K562 (cell line): ENCODE data around the gene ADAM15. TPM values are rescaled to one million over a fixed set of nuclear protein-coding genes. Genes with fewer than 3 reads are reported as not detected.

Experiments used
- ATAC-seq: fragments of 200-7000 bp; cut with Tn5 transposase; 3 replicates; pipeline ENCODE4 v1.9.1; 2020; ENCODE audit warnings: moderate library complexity
- BruUV-seq: library from RNA; stranded (reverse); fragments of 400-500 nt; replicated peaks from 2 replicates; lab custom pipeline; 2021; lab: Mats Ljungman, UMichigan
- CTCF ChIA-PET: fragments of 300-600 bp; formaldehyde crosslinking; extraction: SDS; loops from one replicate; lab custom pipeline; 2021; ENCODE audit warnings: low intra/inter-chr PET ratio; lab: Yijun Ruan, JAX
- POLR2A ChIA-PET: fragments of 300-600, 350-650 bp; sonication (Branson Sonifier 250); formaldehyde crosslinking; extraction: SDS; loops from one replicate; lab custom pipeline; 2021; ENCODE audit warnings: antibody characterized with exemption, inconsistent platforms; lab: Yijun Ruan, JAX
- DNase-seq, 4 experiments: peaks; one replicate each; pipeline versions ENCODE4 v3.0.0 to v3.0.0-alpha.2; 2011 to 2018; ENCODE audit warnings: low spot score in 3 of 4, mixed read lengths in 3 of 4; ENCODE audit errors: extremely low read depth in 1 of 4
- FAIRE-seq: peaks from 2 replicates; lab custom pipeline; 2011; peaks lifted over from hg19 to GRCh38; lab: Jason Lieb, UNC
- H2AFZ ChIP-seq: 2 replicates; pipeline ENCODE4 v1.6.0; 2011; ENCODE audit warnings: low read depth, low read length, control low read depth, inconsistent platforms
- H3K27ac ChIP-seq: fragments of 200-600 bp; 3 replicates; pipeline ENCODE4 v1.8.0; 2011; ENCODE audit warnings: low read depth, mild to moderate bottlenecking, control low read depth, inconsistent platforms, low read length, moderate library complexity, mixed read lengths; ENCODE audit errors: extremely low read depth
- H3K27me3 ChIP-seq, 2 experiments: fragments of 300-600 bp in 1 of 2; 2 replicates in 1 of 2; 3 replicates in 1 of 2; pipeline versions ENCODE4 v1.6.0 to v1.8.0; 2011; ENCODE audit warnings: inconsistent platforms in 2 of 2, low read length in 2 of 2, mild to moderate bottlenecking in 1 of 2, mixed read lengths in 1 of 2, moderate library complexity in 1 of 2; ENCODE audit not compliant: control insufficient read depth in 2 of 2, insufficient read depth in 2 of 2
- H3K36me3 ChIP-seq: fragments of 300-600 bp; 3 replicates; pipeline ENCODE4 v1.8.0; 2011; ENCODE audit warnings: mild to moderate bottlenecking, low read length, inconsistent platforms; ENCODE audit not compliant: control insufficient read depth, insufficient read depth
- H3K4me1 ChIP-seq, 2 experiments: fragments of 200-600 bp in 1 of 2; replicated peaks in 1 of 2; 2 replicates in 1 of 2; 3 replicates in 1 of 2; pipeline versions ENCODE4 v1.5.1 to v1.8.0; 2011; ENCODE audit warnings: inconsistent platforms in 2 of 2, low read length in 2 of 2, mild to moderate bottlenecking in 1 of 2, mixed read lengths in 1 of 2, moderate library complexity in 1 of 2; ENCODE audit not compliant: control insufficient read depth in 2 of 2, insufficient read depth in 2 of 2
- H3K4me2 ChIP-seq: 2 replicates; pipeline ENCODE4 v1.6.1; 2011; ENCODE audit warnings: low read length, control low read depth, inconsistent platforms, mixed read lengths; ENCODE audit not compliant: insufficient read depth
- H3K4me3 ChIP-seq: fragments of 200-600 bp; sonication (generic), shearing (Covaris generic); 2 replicates; pipeline ENCODE4 v1.5.1; 2016; ENCODE audit warnings: control low read depth, inconsistent platforms
- H3K79me2 ChIP-seq: fragments of 200-600 bp; 3 replicates; pipeline ENCODE4 v1.8.0; 2011; ENCODE audit warnings: low read length, inconsistent platforms; ENCODE audit not compliant: control insufficient read depth, insufficient read depth
- H3K9ac ChIP-seq, 2 experiments: 2 replicates each; pipeline versions ENCODE4 v1.6.0 to v1.6.1; 2011; ENCODE audit warnings: low read depth in 2 of 2, low read length in 2 of 2, control low read depth in 1 of 2, inconsistent platforms in 1 of 2, mild to moderate bottlenecking in 1 of 2, mixed read lengths in 1 of 2; ENCODE audit not compliant: insufficient read depth in 1 of 2
- H3K9me1 ChIP-seq: one replicate; pipeline ENCODE4 v1.6.0; 2011; ENCODE audit warnings: inconsistent platforms, mild to moderate bottlenecking, low read length, moderate library complexity; ENCODE audit not compliant: control insufficient read depth, insufficient read depth
- H3K9me3 ChIP-seq: replicated peaks from 2 replicates; pipeline ENCODE4 v1.5.1; 2011; ENCODE audit warnings: low read depth, low read length, inconsistent platforms; ENCODE audit not compliant: control insufficient read depth, insufficient read depth
- H4K20me1 ChIP-seq: replicated peaks from 2 replicates; pipeline ENCODE4 v1.6.1; 2011; ENCODE audit warnings: low read length, inconsistent platforms, mixed read lengths; ENCODE audit not compliant: control insufficient read depth, insufficient read depth
- ARHGAP35 ChIP-seq: fragments of 450-650 bp; IDR thresholded peaks from 2 replicates; pipeline ENCODE4 v1.6.1; 2018; ENCODE audit not compliant: partially characterized antibody
- ATF1 ChIP-seq, 2 experiments: fragments of 450-650 bp in 1 of 2; IDR thresholded peaks; 2 replicates each; pipeline ENCODE4 v1.6.1; 2016; ENCODE audit warnings: missing compliant biosample characterization in 1 of 2, missing genetic modification characterization in 1 of 2
- BDP1 ChIP-seq: IDR thresholded peaks from 3 replicates; pipeline ENCODE4 v1.6.1; 2011; ENCODE audit not compliant: insufficient read length, insufficient read depth
- CHD2 ChIP-seq: IDR thresholded peaks from 2 replicates; pipeline ENCODE4 v1.6.1; 2011; ENCODE audit warnings: low read depth, low read length
- EWSR1 ChIP-seq: fragments of 450-650 bp; IDR thresholded peaks from 2 replicates; pipeline ENCODE4 v1.6.1; 2018; ENCODE audit warnings: borderline replicate concordance, mild to moderate bottlenecking, low read depth, moderate library complexity; ENCODE audit not compliant: partially characterized antibody
- HMGXB4 ChIP-seq: sonication (generic); formaldehyde crosslinking; IDR thresholded peaks from 2 replicates; pipeline ENCODE4 v1.8.1; 2023; ENCODE audit warnings: mild to moderate bottlenecking, missing genetic modification reagents
- MECOM ChIP-seq: fragments of 250-450 bp; sonication (Bioruptor Pico); IDR thresholded peaks from 2 replicates; pipeline ENCODE4 v1.8.0; 2022; ENCODE audit warnings: inconsistent platforms
- MEF2A ChIP-seq: IDR thresholded peaks from 2 replicates; pipeline ENCODE4 v1.6.1; 2011; ENCODE audit warnings: low read depth, mild to moderate bottlenecking, low read length, moderate library complexity; ENCODE audit not compliant: control insufficient read depth
- NBN ChIP-seq: fragments of 450-650 bp; IDR thresholded peaks from 2 replicates; pipeline ENCODE4 v1.6.1; 2016; ENCODE audit warnings: low read depth, mild to moderate bottlenecking
- PTTG1 ChIP-seq: fragments of 450-650 bp; IDR thresholded peaks from 2 replicates; pipeline ENCODE4 v1.6.1; 2016; ENCODE audit warnings: low read depth, mild to moderate bottlenecking, missing genetic modification characterization, missing compliant biosample characterization
- SETDB1 ChIP-seq: IDR thresholded peaks from one replicate; pipeline ENCODE4 v1.6.1; 2012; ENCODE audit warnings: low read length, control low read depth, inconsistent platforms
- SMARCA4 ChIP-seq: fragments of 450-650 bp; IDR thresholded peaks from 2 replicates; pipeline ENCODE4 v1.6.1; 2016
- ZHX1 ChIP-seq: fragments of 150-350 bp; conservative IDR thresholded peaks from 2 replicates; pipeline ENCODE4 v1.6.1; 2014; ENCODE audit warnings: low read length
- ZNF354B ChIP-seq: fragments of 250-450 bp; sonication (Bioruptor Pico); IDR thresholded peaks from 2 replicates; pipeline ENCODE4 v1.4.0; 2020
- WGBS: fragments of 100-300 bp; shearing (Covaris generic); methylation state at CpG from one replicate; pipeline ENCODE4 v1.1.6; 2016; ENCODE audit warnings: low coverage, mixed read lengths; ENCODE audit not compliant: insufficient coverage; ENCODE audit errors: missing lambda C conversion rate; 5-methylcytosine and 5-hydroxymethylcytosine counted together
- in situ Hi-C: fragments of 300-500 bp; cut with MboI; formaldehyde crosslinking; loops from 4 replicates; pipeline ENCODE4 v1.15.0; 2018; ENCODE audit warnings: inconsistent platforms, mixed read lengths
- intact Hi-C: fragments of 100-400 bp; cut with micrococcal nuclease; formaldehyde crosslinking; loops from 2 replicates; pipeline ENCODE4 v1.14.2; 2022
- polyA plus RNA-seq, 8 experiments: library from polyadenylated mRNA; depleted of rRNA in 4 of 8; stranded (reverse) in 5 of 8; unstranded in 3 of 8; fragments of >200 nt; fragmentation: Nextera tagmentation in 2 of 8; fragmentation: Illumina TruSeq in 1 of 8; extraction: Ambion mirVana in 2 of 8; extraction: Trizol in 1 of 8; gene quantifications; 2 replicates each; pipeline versions ENCODE4 v1.2.1 to v1.2.3, GENCODE V29; 2011 to 2014; ENCODE audit warnings: inconsistent platforms in 1 of 8, missing spikeins in 1 of 8
- total RNA-seq, 7 experiments: library from RNA; depleted of rRNA in 6 of 7; stranded (reverse); fragments of >200 nt in 6 of 7; fragmentation: Illumina TruSeq in 2 of 7; extraction: Trizol in 2 of 7; gene quantifications; 2 replicates each; pipeline versions ENCODE4 v1.2.1 to v1.2.3, GENCODE V29; 2011 to 2021; ENCODE audit warnings: low replicate concordance in 1 of 7
- TF ChIP-seq, protein P1 (sequence below): fragments of 450-650 bp; IDR thresholded peaks from 2 replicates; pipeline ENCODE4 v1.6.1; 2016; ENCODE audit warnings: borderline replicate concordance

The ADAM15 gene
- total and polyA plus RNA-seq, 9 of the 15 experiments (the other 6 are each of a cell fraction or from before 2014, with no cell fraction given), result 0.69 to 72.3 (median 32.8) TPM

DNA sequence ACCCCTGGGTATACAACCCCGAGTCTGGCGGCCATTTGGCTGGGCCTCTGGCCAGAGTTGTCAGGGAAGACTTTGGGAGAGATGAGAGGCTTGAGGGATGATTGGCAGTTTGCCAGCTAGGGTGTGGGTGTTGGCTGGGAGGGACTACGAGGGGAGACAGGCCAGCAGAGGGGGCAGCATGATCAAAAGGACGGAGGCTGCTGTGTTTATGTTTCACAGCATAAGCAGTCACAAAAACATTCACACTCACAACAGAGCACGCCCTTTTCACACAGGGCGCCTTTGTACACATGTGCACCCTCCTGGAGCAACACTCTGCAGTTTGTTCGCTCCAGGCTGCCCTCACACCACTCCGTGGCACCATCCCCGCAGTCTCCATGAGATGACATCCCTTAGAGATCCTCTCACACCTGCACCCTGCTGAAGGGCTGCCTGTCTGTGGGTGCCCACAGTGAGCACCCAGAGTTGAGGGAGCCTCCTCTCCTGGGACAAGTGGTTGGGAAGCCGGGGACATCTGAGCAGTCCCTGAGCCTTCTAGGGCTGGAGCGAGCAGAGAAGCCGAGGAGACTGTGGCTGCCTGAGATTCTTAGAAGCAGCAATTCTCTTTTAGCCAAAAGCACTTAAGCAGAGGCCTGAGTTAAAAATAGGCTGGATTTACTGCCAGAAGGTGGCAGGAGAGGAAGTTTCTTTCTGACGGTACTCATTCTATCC, 43.0 kb downstream of the ADAM15 start:
- Histone ChIP-seq H2AFZ (peak overlapping the region; percentile 59; the same call in 1 of the 2 replicates), H3K9me1 (peaks cover 5% of the 10 kb centered on the region), H3K79me2 (no peaks in the 10 kb centered on the region), H3K36me3 (no peaks in the 10 kb centered on the region), H3K9me3 (no peaks in the 10 kb centered on the region), H3K4me1 (peaks cover 12 to 22% of the 10 kb centered on the region in 2 experiments; a peak in 4 of 5 replicates), H4K20me1 (no peaks in the 10 kb centered on the region), H3K27me3 (peaks cover 0 to 3% of the 10 kb centered on the region in 2 experiments; a peak in 1 of 5 replicates), H3K27ac (no peak overlapping the region), H3K4me3 (no peak overlapping the region), H3K9ac (peak overlapping the region in 1 of 2 experiments; percentile 53; a peak in 2 of 4 replicates), H3K4me2 (no peak overlapping the region)
- ATAC-seq (peak; percentile 76), DNase-seq (peak; percentile 60 to 75 (median 68)), FAIRE-seq (peak; percentile 84)
- no TSS peak for BruUV-seq
- intact Hi-C loops, result loop anchor here (2.0 to 10.0 kb wide), 2 partner anchors 47 to 501 kb away; partner anchors contain the start of gene DPM3
- in situ Hi-C loops, result loop anchor here (5.0 to 10.0 kb wide), 2 partner anchors 73 to 501 kb away; no protein-coding TSS in a partner anchor
- ChIA-PET CTCF (interaction anchor here (0.8 to 4.1 kb wide), 4 partner anchors 68 to 113 kb away, joined by 3 to 59 read pairs (median 4); partner anchors contain the start of genes THBS3 and TRIM46), POLR2A (interaction anchor here (0.6 to 1.3 kb wide), 2 partner anchors 22 to 36 kb away, joined by 3 to 5 read pairs; no protein-coding TSS in a partner anchor)
- WGBS, result 24% methylated on average over 13 of the region's 13 CpGs
- TF ChIP-seq SETDB1 (no peak), ARHGAP35 (no peak), MECOM (CRISPR knock-in tag) (no peak), SMARCA4 (no peak), MEF2A (peak; percentile 78), HMGXB4 (CRISPR knock-in tag) (no peak), PTTG1 (tag) (no peak), ZNF354B (CRISPR knock-in tag) (no peak), CHD2 (no peak), ATF1 (CRISPR knock-in tag; IDR thresholded peaks at IDR 0.05) (no peak), ATF1 (tag; IDR thresholded peaks at IDR 0.05) (0 out of 2 replicates have a peak, but pooled peaks have one; percentile 13), BDP1 (no peak), NBN (no peak), ZHX1 (no peak), EWSR1 (no peak)
- TF ChIP-seq, protein P1, sequence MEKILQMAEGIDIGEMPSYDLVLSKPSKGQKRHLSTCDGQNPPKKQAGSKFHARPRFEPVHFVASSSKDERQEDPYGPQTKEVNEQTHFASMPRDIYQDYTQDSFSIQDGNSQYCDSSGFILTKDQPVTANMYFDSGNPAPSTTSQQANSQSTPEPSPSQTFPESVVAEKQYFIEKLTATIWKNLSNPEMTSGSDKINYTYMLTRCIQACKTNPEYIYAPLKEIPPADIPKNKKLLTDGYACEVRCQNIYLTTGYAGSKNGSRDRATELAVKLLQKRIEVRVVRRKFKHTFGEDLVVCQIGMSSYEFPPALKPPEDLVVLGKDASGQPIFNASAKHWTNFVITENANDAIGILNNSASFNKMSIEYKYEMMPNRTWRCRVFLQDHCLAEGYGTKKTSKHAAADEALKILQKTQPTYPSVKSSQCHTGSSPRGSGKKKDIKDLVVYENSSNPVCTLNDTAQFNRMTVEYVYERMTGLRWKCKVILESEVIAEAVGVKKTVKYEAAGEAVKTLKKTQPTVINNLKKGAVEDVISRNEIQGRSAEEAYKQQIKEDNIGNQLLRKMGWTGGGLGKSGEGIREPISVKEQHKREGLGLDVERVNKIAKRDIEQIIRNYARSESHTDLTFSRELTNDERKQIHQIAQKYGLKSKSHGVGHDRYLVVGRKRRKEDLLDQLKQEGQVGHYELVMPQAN, result no peak
